ENCODE data around the gene CLSTN2. TPM values are rescaled to one million over a fixed set of nuclear protein-coding genes. Genes with fewer than 3 reads are reported as not detected.

CLSTN2 gene
- total RNA-seq, 2 donors from 2014 or later = 13.6 to 28.3 TPM

DNA sequence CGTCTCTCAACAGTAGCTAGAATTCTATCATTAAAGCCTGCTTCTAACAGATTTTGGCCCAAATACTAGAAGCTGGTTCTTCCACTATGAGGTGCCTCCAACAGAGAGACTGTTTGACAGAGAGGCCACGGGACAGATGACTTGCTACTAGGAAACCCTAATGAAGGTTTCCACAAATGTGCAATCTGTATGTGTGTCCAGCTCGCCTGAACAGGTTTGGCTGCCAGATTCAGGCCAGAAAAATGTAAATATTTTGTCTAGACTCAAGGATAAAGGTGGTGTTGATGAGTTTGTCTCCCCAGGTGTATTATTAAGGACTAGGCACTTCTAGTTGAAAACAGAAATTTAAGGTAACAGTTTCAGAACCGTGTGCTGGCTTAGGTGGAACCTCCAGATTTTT lies 651.3 kb downstream of the CLSTN2 start:
- TF ChIP-seq, protein P1, sequence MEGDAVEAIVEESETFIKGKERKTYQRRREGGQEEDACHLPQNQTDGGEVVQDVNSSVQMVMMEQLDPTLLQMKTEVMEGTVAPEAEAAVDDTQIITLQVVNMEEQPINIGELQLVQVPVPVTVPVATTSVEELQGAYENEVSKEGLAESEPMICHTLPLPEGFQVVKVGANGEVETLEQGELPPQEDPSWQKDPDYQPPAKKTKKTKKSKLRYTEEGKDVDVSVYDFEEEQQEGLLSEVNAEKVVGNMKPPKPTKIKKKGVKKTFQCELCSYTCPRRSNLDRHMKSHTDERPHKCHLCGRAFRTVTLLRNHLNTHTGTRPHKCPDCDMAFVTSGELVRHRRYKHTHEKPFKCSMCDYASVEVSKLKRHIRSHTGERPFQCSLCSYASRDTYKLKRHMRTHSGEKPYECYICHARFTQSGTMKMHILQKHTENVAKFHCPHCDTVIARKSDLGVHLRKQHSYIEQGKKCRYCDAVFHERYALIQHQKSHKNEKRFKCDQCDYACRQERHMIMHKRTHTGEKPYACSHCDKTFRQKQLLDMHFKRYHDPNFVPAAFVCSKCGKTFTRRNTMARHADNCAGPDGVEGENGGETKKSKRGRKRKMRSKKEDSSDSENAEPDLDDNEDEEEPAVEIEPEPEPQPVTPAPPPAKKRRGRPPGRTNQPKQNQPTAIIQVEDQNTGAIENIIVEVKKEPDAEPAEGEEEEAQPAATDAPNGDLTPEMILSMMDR (IDR thresholded peaks at IDR 0.05) = no peak

DNA sequence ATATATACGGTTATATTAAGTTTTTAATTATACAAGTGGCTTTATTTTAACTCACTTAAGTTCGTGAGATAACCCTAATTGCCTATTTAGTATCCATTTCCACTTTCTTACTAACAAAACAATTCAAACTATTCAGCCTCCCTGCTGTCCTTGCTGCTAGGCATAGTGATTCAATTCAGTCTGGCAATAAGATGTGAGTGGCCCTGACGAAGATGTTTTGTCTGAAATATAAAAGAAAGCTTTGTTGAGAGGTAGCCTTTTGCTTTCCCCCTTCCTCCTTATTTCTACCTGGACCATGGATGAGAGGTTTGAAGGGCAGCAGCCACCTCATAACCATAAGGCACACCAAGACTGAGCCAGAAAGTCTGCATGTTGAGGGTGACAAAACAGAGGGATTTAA lies 653.6 kb downstream of the CLSTN2 start:
- H3K27me3 ChIP-seq = no peaks in the 10 kb centered on the region
- H3K27ac ChIP-seq = no peak overlapping the region
- H3K4me1 ChIP-seq = no peaks in the 10 kb centered on the region
- no peaks in the 10 kb centered on the region for H3K36me3 ChIP-seq
- no peak overlapping the region for H3K4me3 ChIP-seq
- TF ChIP-seq, protein P1 (IDR thresholded peaks at IDR 0.05) = no peak
- DNase-seq (ENCODE audit: low spot score) = no peak
- H3K9me3 ChIP-seq = no peaks in the 10 kb centered on the region

More for the DNA sequence above, 651.3 kb downstream of the CLSTN2 start:
- Histone ChIP-seq H3K27ac (no peak overlapping the region), H3K36me3 (no peaks in the 10 kb centered on the region), H3K4me1 (no peaks in the 10 kb centered on the region), H3K9me3 (no peaks in the 10 kb centered on the region), H3K27me3 (no peaks in the 10 kb centered on the region), H3K4me3 (no peak overlapping the region)
- no peak for DNase-seq (ENCODE audit: low spot score)

GRCh38 chr3:140593766-140594165 lies 658.8 kb downstream of the CLSTN2 start:
- Histone ChIP-seq H3K4me1 (peaks cover 0 to 34% of the 10 kb centered on the region in 2 donors), H3K4me3 (no peak overlapping the region), H3K9me3 (no peaks in the 10 kb centered on the region), H3K27me3 (no peaks in the 10 kb centered on the region), H3K27ac (no peak overlapping the region), H3K36me3 (no peaks in the 10 kb centered on the region)
- no peak for DNase-seq (ENCODE audit: low spot score)
- TF ChIP-seq, protein P1 (IDR thresholded peaks at IDR 0.05) = no peak

DNA sequence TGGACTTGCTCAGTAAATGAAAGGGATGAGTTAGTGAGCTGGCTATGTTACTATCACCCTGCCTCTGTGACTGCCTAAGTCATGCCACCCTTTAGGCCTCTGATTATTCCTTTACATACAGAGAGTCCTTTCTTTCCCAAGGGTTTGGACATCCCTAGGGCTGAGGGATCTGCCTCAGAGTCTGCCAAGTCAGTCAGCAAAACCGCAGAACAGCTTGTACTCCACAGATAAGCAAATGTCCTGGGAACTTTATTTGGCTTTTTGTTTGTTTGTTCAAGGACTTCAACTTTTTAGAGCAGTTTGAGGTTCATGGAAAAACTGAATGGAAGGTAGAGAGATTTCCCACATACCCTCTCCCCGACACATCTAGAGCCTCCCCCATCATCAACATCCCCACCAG lies 660.3 kb downstream of the CLSTN2 start:
- peaks cover 0 to 34% of the 10 kb centered on the region in 2 donors for H3K4me1 ChIP-seq
- no peak overlapping the region for H3K4me3 ChIP-seq
- no peaks in the 10 kb centered on the region for H3K9me3 ChIP-seq
- H3K36me3 ChIP-seq = no peaks in the 10 kb centered on the region
- TF ChIP-seq, protein P1 (IDR thresholded peaks at IDR 0.05) = no peak
- H3K27ac ChIP-seq = peak overlapping the region; percentile 57 to 60
- DNase-seq (ENCODE audit: low spot score) = no peak
- H3K27me3 ChIP-seq = no peaks in the 10 kb centered on the region

GRCh38 chr3:140597364-140597763 lies 662.4 kb downstream of the CLSTN2 start:
- DNase-seq (ENCODE audit: low spot score) = no peak
- no peaks in the 10 kb centered on the region for H3K27me3 ChIP-seq
- no peak overlapping the region for H3K4me3 ChIP-seq
- H3K9me3 ChIP-seq = no peaks in the 10 kb centered on the region
- peak overlapping the region; percentile 57 to 69 for H3K27ac ChIP-seq
- H3K4me1 ChIP-seq = peaks cover 0 to 34% of the 10 kb centered on the region in 2 donors
- H3K36me3 ChIP-seq = no peaks in the 10 kb centered on the region
- TF ChIP-seq, protein P1 (IDR thresholded peaks at IDR 0.05) = no peak

DNA sequence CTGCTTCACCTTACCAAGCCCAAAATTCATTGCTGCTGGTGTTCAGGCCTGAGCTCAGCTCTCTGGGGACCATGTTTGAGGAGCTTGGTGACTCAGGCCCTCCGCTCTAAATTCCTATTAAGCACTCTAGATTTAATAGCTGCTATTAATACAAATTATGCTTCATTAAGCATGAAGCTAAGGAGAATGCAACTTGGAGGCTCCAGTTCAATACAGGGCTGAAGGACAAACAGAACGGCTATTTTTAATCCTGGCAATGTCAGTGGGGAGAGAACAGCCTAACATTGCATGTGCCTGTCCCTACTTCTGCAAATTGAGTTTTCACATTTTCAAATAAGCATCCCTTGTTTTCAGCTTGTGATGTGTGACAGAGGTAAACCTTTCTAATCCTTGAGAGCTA lies 662.8 kb downstream of the CLSTN2 start:
- TF ChIP-seq, protein P1 (IDR thresholded peaks at IDR 0.05) = no peak
- no peaks in the 10 kb centered on the region for H3K9me3 ChIP-seq
- no peaks in the 10 kb centered on the region for H3K27me3 ChIP-seq
- H3K36me3 ChIP-seq = no peaks in the 10 kb centered on the region
- H3K4me3 ChIP-seq = no peak overlapping the region
- no peak for DNase-seq (ENCODE audit: low spot score)
- H3K4me1 ChIP-seq = peaks cover 0 to 34% of the 10 kb centered on the region in 2 donors
- peak overlapping the region; percentile 57 to 69 for H3K27ac ChIP-seq

Measured in right atrium auricular region (tissue), 2 donors.